ENCODE data around the gene VN1R5.

VN1R5 gene

GRCh38 chr1:247300491-247301175 is 44.8 kb downstream of the VN1R5 start:
- no peak for DNase-seq (ENCODE audit: low spot score)

- no peak for DNase-seq (ENCODE audit: low spot score)
Measured at GRCh38 chr1:247301176-247301540, 45.3 kb downstream of the VN1R5 start.

- DNase-seq (ENCODE audit: low spot score), result no peak
Measured at GRCh38 chr1:247303216-247303615, 47.3 kb downstream of the VN1R5 start.

GRCh38 chr1:247304031-247304430 is 48.2 kb downstream of the VN1R5 start:
- DNase-seq (ENCODE audit: low spot score), result no peak

Measured in germinal center (tissue), 1 donor.